Gastroesophageal sphincter (tissue), 4 donors: Measurements from ENCODE around the gene B9D1. TPM values are rescaled to one million over a fixed set of nuclear protein-coding genes. Genes with fewer than 3 reads are reported as not detected.

Source experiments
- ATAC-seq: fragments of 150-250 bp; one replicate; pipeline ENCODE4 v1.9.1; 2016; ENCODE audit warnings: mild to moderate bottlenecking, moderate library complexity
- H3K27ac ChIP-seq, 4 donors: fragments of 200-600 bp; sonication (generic) in 3 of 4; 1 replicate in 3 of 4; 2 replicates in 1 of 4; pipeline ENCODE4 v1.5.1; 2016 to 2019
- H3K27me3 ChIP-seq: fragments of 200-600 bp; sonication (generic); one replicate; pipeline ENCODE4 v1.5.1; 2019
- H3K36me3 ChIP-seq, 2 donors: fragments of 200-600 bp; sonication (generic); one replicate each; pipeline ENCODE4 v1.5.1; 2019; ENCODE audit warnings: control low read depth in 1 of 2
- H3K4me1 ChIP-seq, 3 donors: fragments of 200-600 bp; sonication (generic); 1 replicate in 2 of 3; 2 replicates in 1 of 3; pipeline ENCODE4 v1.5.1; 2016 to 2019; ENCODE audit warnings: control low read depth in 2 of 3
- H3K4me3 ChIP-seq, 2 donors: fragments of 200-600 bp; sonication (generic); one replicate each; pipeline ENCODE4 v1.5.1; 2019; ENCODE audit warnings: mild to moderate bottlenecking in 1 of 2, moderate library complexity in 1 of 2
- H3K9me3 ChIP-seq, 3 donors: fragments of 200-600 bp; sonication (generic); one replicate each; pipeline ENCODE4 v1.5.1; 2017 to 2019; ENCODE audit warnings: control low read depth in 2 of 3
- EP300 ChIP-seq: sonication (generic); formaldehyde crosslinking; IDR thresholded peaks from one replicate; pipeline ENCODE4 v1.6.1; 2017; ENCODE audit warnings: antibody characterized with exemption, mild to moderate bottlenecking
- POLR2A ChIP-seq, 2 donors: fragments of 450-650 bp; IDR thresholded peaks; one replicate each; pipeline ENCODE4 v1.6.1; 2017; ENCODE audit warnings: antibody characterized with exemption in 2 of 2, mild to moderate bottlenecking in 2 of 2, moderate library complexity in 1 of 2
- POLR2AphosphoS5 ChIP-seq: sonication (generic); formaldehyde crosslinking; IDR thresholded peaks from one replicate; pipeline ENCODE4 v1.6.1; 2017; ENCODE audit warnings: antibody characterized with exemption
- WGBS, 2 donors: methylation state at CpG; one replicate each; pipeline ENCODE4 v1.1.5; 2018; ENCODE audit warnings: low coverage in 1 of 2; 5-methylcytosine and 5-hydroxymethylcytosine counted together
- total RNA-seq, 4 donors: library from RNA; depleted of rRNA; stranded (reverse); fragments of >200 nt; gene quantifications; one replicate each; pipeline ENCODE4 v1.1.0, GENCODE V29; 2016
- TF ChIP-seq, protein P1 (sequence below), 4 experiments: fragments of 200-600 bp in 2 of 4; fragments of 450-650 bp in 2 of 4; sonication (generic) in 1 of 4; IDR thresholded peaks; one replicate each; pipeline ENCODE4 v1.5.1; 2017 to 2019; ENCODE audit warnings: antibody characterized with exemption in 4 of 4, mild to moderate bottlenecking in 2 of 4, moderate library complexity in 2 of 4

B9D1 gene
- total RNA-seq, 4 donors from 2014 or later = 10.5 to 30.2 (median 16.2) TPM

DNA sequence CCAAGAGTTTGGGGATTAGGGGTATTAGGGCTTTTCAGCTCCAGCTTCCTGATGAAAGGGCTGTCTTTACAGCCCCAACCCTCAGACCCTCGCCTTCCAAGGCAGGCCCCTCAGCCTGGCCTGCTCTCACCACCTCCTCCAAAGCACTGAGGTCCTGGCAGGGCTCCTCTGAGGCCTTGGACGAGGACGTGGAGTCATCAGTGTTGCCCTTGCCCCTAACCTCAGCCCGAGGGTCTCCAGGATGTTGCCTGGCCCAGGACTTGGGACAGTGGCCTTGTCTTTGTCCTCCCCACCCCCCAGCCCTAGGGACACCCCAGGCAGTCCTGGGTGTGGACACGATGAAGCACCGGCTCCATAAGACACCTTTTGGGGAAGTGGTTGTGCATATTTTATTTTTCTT is 28.2 kb downstream of the B9D1 start:
- Histone ChIP-seq H3K27ac (no peak overlapping the region), H3K27me3 (no peaks in the 10 kb centered on the region), H3K36me3 (peaks cover 0 to 62% of the 10 kb centered on the region in 2 donors), H3K9me3 (no peaks in the 10 kb centered on the region), H3K4me1 (peaks cover 0 to 21% (median 0%) of the 10 kb centered on the region in 3 donors), H3K4me3 (no peak overlapping the region)
- 80% methylated on average over 1 of the region's 6 CpGs; no CpG with 5 or more reads in 1 of the 2 donors for WGBS, 2 donors
- ATAC-seq = no peak
- TF ChIP-seq EP300 (no peak), POLR2AphosphoS5 (no peak), POLR2A (IDR thresholded peaks at IDR 0.05) (no peak)
- TF ChIP-seq, protein P1, sequence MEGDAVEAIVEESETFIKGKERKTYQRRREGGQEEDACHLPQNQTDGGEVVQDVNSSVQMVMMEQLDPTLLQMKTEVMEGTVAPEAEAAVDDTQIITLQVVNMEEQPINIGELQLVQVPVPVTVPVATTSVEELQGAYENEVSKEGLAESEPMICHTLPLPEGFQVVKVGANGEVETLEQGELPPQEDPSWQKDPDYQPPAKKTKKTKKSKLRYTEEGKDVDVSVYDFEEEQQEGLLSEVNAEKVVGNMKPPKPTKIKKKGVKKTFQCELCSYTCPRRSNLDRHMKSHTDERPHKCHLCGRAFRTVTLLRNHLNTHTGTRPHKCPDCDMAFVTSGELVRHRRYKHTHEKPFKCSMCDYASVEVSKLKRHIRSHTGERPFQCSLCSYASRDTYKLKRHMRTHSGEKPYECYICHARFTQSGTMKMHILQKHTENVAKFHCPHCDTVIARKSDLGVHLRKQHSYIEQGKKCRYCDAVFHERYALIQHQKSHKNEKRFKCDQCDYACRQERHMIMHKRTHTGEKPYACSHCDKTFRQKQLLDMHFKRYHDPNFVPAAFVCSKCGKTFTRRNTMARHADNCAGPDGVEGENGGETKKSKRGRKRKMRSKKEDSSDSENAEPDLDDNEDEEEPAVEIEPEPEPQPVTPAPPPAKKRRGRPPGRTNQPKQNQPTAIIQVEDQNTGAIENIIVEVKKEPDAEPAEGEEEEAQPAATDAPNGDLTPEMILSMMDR (IDR thresholded peaks at IDR 0.05) = no peak

DNA sequence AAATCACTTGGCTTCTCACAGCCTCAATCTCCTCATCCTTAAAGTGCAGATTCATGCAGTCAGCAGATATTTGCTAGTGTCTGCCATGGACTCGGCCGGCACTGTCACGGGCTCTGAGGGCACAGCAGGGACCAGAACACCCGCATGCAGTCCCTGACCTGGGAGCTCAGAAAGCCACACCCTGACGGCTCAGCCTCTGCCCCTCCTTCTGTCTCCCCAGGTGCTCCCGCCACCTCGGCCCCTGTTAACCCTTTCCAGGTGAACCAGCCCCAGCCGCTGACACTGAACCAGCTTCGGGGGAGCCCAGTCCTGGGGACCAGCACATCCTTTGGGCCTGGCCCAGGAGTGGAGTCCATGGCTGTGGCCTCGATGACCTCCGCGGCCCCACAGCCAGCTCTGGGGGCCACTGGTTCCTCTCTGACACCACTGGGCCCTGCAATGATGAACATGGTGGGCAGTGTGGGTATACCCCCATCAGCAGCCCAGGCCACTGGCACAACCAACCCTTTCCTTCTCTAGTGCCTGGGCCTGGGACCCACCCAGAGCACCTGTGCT is 28.7 kb downstream of the B9D1 start:
- H3K27me3 ChIP-seq = no peaks in the 10 kb centered on the region
- H3K4me1 ChIP-seq = peaks cover 0 to 21% (median 0%) of the 10 kb centered on the region in 3 donors
- TF ChIP-seq EP300 (no peak), POLR2AphosphoS5 (no peak), POLR2A (IDR thresholded peaks at IDR 0.05) (no peak)
- TF ChIP-seq, protein P1 (IDR thresholded peaks at IDR 0.05) = no peak
- H3K27ac ChIP-seq = no peak overlapping the region
- H3K36me3 ChIP-seq = peaks cover 0 to 68% of the 10 kb centered on the region in 2 donors
- no peak for ATAC-seq
- 40% methylated on average over 2 of the region's 12 CpGs; no CpG with 5 or more reads in 1 of the 2 donors for WGBS, 2 donors
- H3K4me3 ChIP-seq = no peak overlapping the region
- no peaks in the 10 kb centered on the region for H3K9me3 ChIP-seq

DNA sequence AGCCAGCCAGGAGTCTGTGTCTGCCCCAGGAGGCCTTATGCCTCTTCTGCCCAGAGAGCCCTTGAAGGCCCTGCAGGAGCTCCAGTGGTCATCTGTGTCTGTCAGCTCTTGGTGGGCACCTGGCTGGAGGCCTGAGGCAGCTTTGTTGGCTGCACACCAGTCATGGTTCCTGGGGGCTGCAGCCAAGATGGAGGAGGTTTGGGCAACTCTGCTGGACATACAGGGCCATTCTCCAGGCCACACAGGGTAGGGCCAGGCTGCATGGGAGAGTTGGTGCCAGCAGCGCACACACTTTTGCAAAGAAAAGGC is 29.4 kb downstream of the B9D1 start:
- no peak overlapping the region for H3K4me3 ChIP-seq
- H3K27ac ChIP-seq = no peak overlapping the region
- H3K36me3 ChIP-seq = peaks cover 0 to 75% of the 10 kb centered on the region in 2 donors
- ATAC-seq = no peak
- no peaks in the 10 kb centered on the region for H3K9me3 ChIP-seq
- peaks cover 0 to 20% (median 0%) of the 10 kb centered on the region in 3 donors for H3K4me1 ChIP-seq
- TF ChIP-seq EP300 (no peak), POLR2AphosphoS5 (no peak), POLR2A (IDR thresholded peaks at IDR 0.05) (no peak)
- TF ChIP-seq, protein P1 (IDR thresholded peaks at IDR 0.05) = no peak
- WGBS, 2 donors = no CpG with 5 or more reads among the region's 1 CpG
- no peaks in the 10 kb centered on the region for H3K27me3 ChIP-seq

DNA sequence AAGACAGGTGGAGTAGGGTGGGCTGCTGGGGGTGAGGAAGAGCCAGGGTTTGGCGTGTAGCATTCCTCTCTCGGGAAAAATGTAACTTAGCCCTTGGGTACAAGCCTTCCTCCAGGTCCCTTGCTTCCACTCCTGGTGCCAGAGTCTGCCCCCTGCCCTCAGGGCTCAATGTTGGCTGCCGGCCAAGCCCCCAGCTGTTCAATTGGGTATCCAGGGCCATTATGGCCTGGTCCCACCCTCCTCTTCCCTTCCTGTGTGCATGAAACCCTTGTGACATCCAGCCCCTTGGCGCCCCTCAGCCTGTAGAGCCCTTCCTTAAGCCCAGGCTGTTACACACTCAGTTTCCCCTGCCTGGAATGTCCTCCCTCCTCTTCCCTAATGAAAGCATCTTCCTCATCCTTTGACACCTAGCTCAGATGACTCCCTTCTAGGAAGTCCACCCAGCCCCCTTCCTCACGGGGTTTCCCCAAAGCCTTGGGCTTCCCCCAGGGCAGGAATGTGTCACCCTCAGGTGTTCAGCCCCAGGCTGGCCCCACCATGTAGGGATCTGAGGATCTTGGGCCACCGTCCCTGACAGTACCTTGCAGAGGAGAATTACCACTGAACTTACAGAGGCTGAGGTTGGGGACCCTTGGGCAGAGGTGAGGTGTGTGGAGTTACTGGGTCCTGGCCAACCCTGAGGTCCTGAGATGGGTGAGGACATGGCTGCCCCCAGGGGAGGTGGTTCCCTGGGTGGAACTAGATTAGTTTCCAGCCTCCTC is 30.0 kb downstream of the B9D1 start:
- TF ChIP-seq POLR2AphosphoS5 (no peak), EP300 (no peak), POLR2A (IDR thresholded peaks at IDR 0.05) (no peak)
- TF ChIP-seq, protein P1 (IDR thresholded peaks at IDR 0.05) = no peak
- Histone ChIP-seq H3K4me3 (no peak overlapping the region), H3K4me1 (peaks cover 0 to 15% (median 0%) of the 10 kb centered on the region in 3 donors), H3K36me3 (peaks cover 0 to 75% of the 10 kb centered on the region in 2 donors), H3K27me3 (no peaks in the 10 kb centered on the region), H3K9me3 (no peaks in the 10 kb centered on the region), H3K27ac (no peak overlapping the region)
- no peak for ATAC-seq
- WGBS, 2 donors = 67 to 80% methylated on average over 2 of the region's 6 CpGs
